ENCODE data around the gene PDE4D.

PDE4D gene

GRCh38 chr5:59893429-59894227 lies at the start of gene PDE4D:
Gene PDE4D, minus strand, starts transcription at chr5:59893726.
- DNase-seq: no peak

- DNase-seq: no peak
These were observed 44.1 kb upstream of the PDE4D start for GRCh38 chr5:59937633-59938032.

GRCh38 chr5:59923465-59923864 lies 29.9 kb upstream of the PDE4D start:
- no peak for DNase-seq

- DNase-seq: no peak
These were observed 28.7 kb upstream of the PDE4D start for GRCh38 chr5:59922220-59922619.

GRCh38 chr5:59921816-59922215 lies 28.3 kb upstream of the PDE4D start:
- DNase-seq: no peak

GRCh38 chr5:59919484-59919883 lies 26.0 kb upstream of the PDE4D start:
- peak; percentile 0 for DNase-seq

GRCh38 chr5:59917121-59917520 lies 23.6 kb upstream of the PDE4D start:
- DNase-seq: no peak

GRCh38 chr5:59905188-59905587 lies 11.7 kb upstream of the PDE4D start:
- no peak for DNase-seq

- DNase-seq: no peak
These were observed 3.5 kb upstream of the PDE4D start for GRCh38 chr5:59897075-59897474.

- no peak for DNase-seq
These were observed 1.4 kb downstream of the PDE4D start for GRCh38 chr5:59891962-59892643.

GRCh38 chr5:59887274-59887673 lies 6.3 kb downstream of the PDE4D start:
- DNase-seq: no peak

- DNase-seq: no peak
These were observed 18.9 kb downstream of the PDE4D start for GRCh38 chr5:59874675-59875074.

- DNase-seq: no peak
These were observed 20.4 kb downstream of the PDE4D start for GRCh38 chr5:59873113-59873512.

GRCh38 chr5:59866661-59867060 lies 26.9 kb downstream of the PDE4D start:
- no peak for DNase-seq

- DNase-seq: no peak
These were observed 28.8 kb downstream of the PDE4D start for GRCh38 chr5:59864718-59865117.

- no peak for DNase-seq
These were observed 29.7 kb downstream of the PDE4D start for GRCh38 chr5:59863777-59864176.

GRCh38 chr5:59856358-59856757 lies 37.2 kb downstream of the PDE4D start:
- no peak for DNase-seq

- DNase-seq: no peak
These were observed 42.8 kb downstream of the PDE4D start for GRCh38 chr5:59850766-59851165.

- no peak for DNase-seq
These were observed 45.9 kb downstream of the PDE4D start for GRCh38 chr5:59847586-59847985.

GRCh38 chr5:59845730-59846129 lies 47.8 kb downstream of the PDE4D start:
- DNase-seq: no peak

- no peak for DNase-seq
These were observed 49.9 kb downstream of the PDE4D start for GRCh38 chr5:59843511-59844213.

GRCh38 chr5:59842999-59843398 lies 50.5 kb downstream of the PDE4D start:
- no peak for DNase-seq

- no peak for DNase-seq
These were observed 53.3 kb downstream of the PDE4D start for GRCh38 chr5:59840200-59840601.

GRCh38 chr5:59838989-59839388 lies 54.5 kb downstream of the PDE4D start:
- DNase-seq: no peak

Measured in NCI-H2171 treated with DMSO at 0.1 percent for 48 hours (cell line).